Osteoblast (primary cell): Measurements from ENCODE around the gene DLG2. TPM values are rescaled to one million over a fixed set of nuclear protein-coding genes. Genes with fewer than 3 reads are reported as not detected.

ENCODE experiments used
- DNase-seq: peaks from one replicate; pipeline ENCODE4 v3.0.0; 2011; ENCODE audit warnings: low spot score, mixed read lengths; ENCODE audit not compliant: insufficient read length; ENCODE audit errors: missing footprints
- H2AFZ ChIP-seq: 2 replicates; pipeline ENCODE4 v1.6.0; 2011; ENCODE audit warnings: mild to moderate bottlenecking, low read length
- H3K27ac ChIP-seq: 2 replicates; pipeline ENCODE4 v1.5.1; 2011; ENCODE audit warnings: mild to moderate bottlenecking, low read depth, low read length, moderate library complexity
- H3K27me3 ChIP-seq: 2 replicates; pipeline ENCODE4 v1.6.0; 2012; ENCODE audit warnings: mild to moderate bottlenecking, control low read depth, inconsistent platforms, low read length, moderate library complexity; ENCODE audit not compliant: insufficient read depth
- H3K36me3 ChIP-seq: 2 replicates; pipeline ENCODE4 v1.5.1; 2011; ENCODE audit warnings: mild to moderate bottlenecking, low read length, control low read depth, moderate library complexity; ENCODE audit not compliant: insufficient read depth
- H3K4me1 ChIP-seq: 2 replicates; pipeline ENCODE4 v1.5.1; 2011; ENCODE audit warnings: mild to moderate bottlenecking, low read length, control low read depth, moderate library complexity; ENCODE audit not compliant: insufficient read depth
- H3K4me2 ChIP-seq: 2 replicates; pipeline ENCODE4 v1.6.0; 2011; ENCODE audit warnings: mild to moderate bottlenecking, low read length; ENCODE audit not compliant: insufficient read depth
- H3K4me3 ChIP-seq: fragments of 200-600 bp; sonication (generic); 3 replicates; pipeline ENCODE4 v1.5.1; 2012; ENCODE audit warnings: mild to moderate bottlenecking, low read length, inconsistent platforms; ENCODE audit not compliant: insufficient read depth
- H3K79me2 ChIP-seq: 2 replicates; pipeline ENCODE4 v1.6.0; 2012; ENCODE audit warnings: mild to moderate bottlenecking, low read length, control low read depth, inconsistent platforms; ENCODE audit not compliant: insufficient read depth
- H3K9me3 ChIP-seq: 2 replicates; pipeline ENCODE4 v1.5.1; 2011; ENCODE audit warnings: low read depth, low read length, control low read depth
- H4K20me1 ChIP-seq: 2 replicates; pipeline ENCODE4 v1.6.0; 2012; ENCODE audit warnings: mild to moderate bottlenecking, low read length, control low read depth; ENCODE audit not compliant: insufficient read depth
- total RNA-seq: library from RNA; depleted of rRNA; stranded (reverse); fragments of >200 nt; gene quantifications from 2 replicates; pipeline ENCODE4 v1.2.3, GENCODE V29; 2012
- TF ChIP-seq, protein P1 (sequence below): IDR thresholded peaks from 2 replicates; pipeline ENCODE4 v1.5.1; 2011; ENCODE audit warnings: mild to moderate bottlenecking, low read depth, low read length, moderate library complexity; ENCODE audit errors: extremely low read depth

Gene DLG2
- total RNA-seq, 1 donor, result 3.3 TPM

DNA sequence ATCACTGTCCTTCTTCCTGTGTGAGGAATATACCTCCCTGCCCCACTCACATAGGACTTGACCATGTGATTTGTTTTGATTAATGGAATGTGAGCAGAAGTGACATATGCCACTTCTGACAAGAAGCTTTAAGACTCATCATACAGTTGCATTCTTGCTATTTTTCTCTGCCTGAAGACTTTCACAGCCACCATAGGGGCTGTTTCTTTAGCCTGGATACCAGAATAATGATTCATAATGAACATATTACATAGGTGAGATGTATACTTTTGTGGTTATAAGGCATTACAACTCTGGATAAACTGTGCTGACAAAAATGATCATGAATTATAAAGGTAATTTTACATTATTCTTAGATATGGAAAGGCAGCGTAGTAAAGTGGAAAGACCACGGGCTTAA, 798.0 kb downstream of the DLG2 start:
- H3K27ac ChIP-seq, result no peak overlapping the region
- TF ChIP-seq, protein P1, sequence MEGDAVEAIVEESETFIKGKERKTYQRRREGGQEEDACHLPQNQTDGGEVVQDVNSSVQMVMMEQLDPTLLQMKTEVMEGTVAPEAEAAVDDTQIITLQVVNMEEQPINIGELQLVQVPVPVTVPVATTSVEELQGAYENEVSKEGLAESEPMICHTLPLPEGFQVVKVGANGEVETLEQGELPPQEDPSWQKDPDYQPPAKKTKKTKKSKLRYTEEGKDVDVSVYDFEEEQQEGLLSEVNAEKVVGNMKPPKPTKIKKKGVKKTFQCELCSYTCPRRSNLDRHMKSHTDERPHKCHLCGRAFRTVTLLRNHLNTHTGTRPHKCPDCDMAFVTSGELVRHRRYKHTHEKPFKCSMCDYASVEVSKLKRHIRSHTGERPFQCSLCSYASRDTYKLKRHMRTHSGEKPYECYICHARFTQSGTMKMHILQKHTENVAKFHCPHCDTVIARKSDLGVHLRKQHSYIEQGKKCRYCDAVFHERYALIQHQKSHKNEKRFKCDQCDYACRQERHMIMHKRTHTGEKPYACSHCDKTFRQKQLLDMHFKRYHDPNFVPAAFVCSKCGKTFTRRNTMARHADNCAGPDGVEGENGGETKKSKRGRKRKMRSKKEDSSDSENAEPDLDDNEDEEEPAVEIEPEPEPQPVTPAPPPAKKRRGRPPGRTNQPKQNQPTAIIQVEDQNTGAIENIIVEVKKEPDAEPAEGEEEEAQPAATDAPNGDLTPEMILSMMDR, result no peak

DNA sequence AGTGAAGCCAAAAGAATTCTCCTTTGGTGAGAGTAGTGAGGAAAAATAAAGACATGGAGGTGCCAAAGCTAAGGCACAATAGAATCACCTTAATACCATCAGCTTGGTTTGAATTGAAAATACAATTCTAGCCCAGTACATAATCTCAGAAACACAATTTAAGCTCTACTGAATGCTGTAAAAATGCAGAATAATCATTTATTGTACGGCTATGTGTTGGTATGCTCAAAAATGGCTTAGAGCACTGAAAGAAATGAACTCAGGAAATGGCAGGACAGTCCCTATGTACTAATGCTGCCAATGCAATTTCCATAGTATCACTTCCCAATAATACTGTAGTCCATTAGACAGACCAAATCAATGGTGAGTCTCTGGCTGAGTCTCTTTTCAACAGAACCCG, 798.5 kb downstream of the DLG2 start:
- Histone ChIP-seq H4K20me1 (no peaks in the 10 kb centered on the region), H3K4me1 (no peaks in the 10 kb centered on the region), H2AFZ (no peak overlapping the region), H3K27me3 (no peaks in the 10 kb centered on the region), H3K27ac (no peak overlapping the region), H3K79me2 (no peaks in the 10 kb centered on the region), H3K9me3 (no peaks in the 10 kb centered on the region), H3K4me3 (no peak overlapping the region), H3K36me3 (no peaks in the 10 kb centered on the region), H3K4me2 (no peak overlapping the region)
- TF ChIP-seq, protein P1, result no peak
- DNase-seq, result no peak

More for the DNA sequence above, 798.0 kb downstream of the DLG2 start:
- Histone ChIP-seq H3K27me3 (no peaks in the 10 kb centered on the region), H3K4me3 (no peak overlapping the region), H3K36me3 (no peaks in the 10 kb centered on the region), H3K4me1 (no peaks in the 10 kb centered on the region), H3K4me2 (no peak overlapping the region), H4K20me1 (no peaks in the 10 kb centered on the region), H2AFZ (no peak overlapping the region), H3K9me3 (no peaks in the 10 kb centered on the region), H3K79me2 (no peaks in the 10 kb centered on the region)
- no peak for DNase-seq

- TF ChIP-seq, protein P1, result no peak
- H3K79me2 ChIP-seq, result no peaks in the 10 kb centered on the region
These were observed 802.0 kb downstream of the DLG2 start for GRCh38 chr11:84825106-84825660.

GRCh38 chr11:84824624-84825023, 802.5 kb downstream of the DLG2 start:
- Histone ChIP-seq H3K36me3 (no peaks in the 10 kb centered on the region), H3K79me2 (no peaks in the 10 kb centered on the region), H3K27ac (no peak overlapping the region), H3K4me2 (no peak overlapping the region), H2AFZ (no peak overlapping the region), H3K4me1 (no peaks in the 10 kb centered on the region), H3K27me3 (no peaks in the 10 kb centered on the region), H3K9me3 (no peaks in the 10 kb centered on the region), H3K4me3 (no peak overlapping the region), H4K20me1 (no peaks in the 10 kb centered on the region)
- TF ChIP-seq, protein P1, result no peak
- DNase-seq, result no peak

More at GRCh38 chr11:84825106-84825660, 802.0 kb downstream of the DLG2 start:
- H3K36me3 ChIP-seq, result no peaks in the 10 kb centered on the region
- H3K4me1 ChIP-seq, result no peaks in the 10 kb centered on the region
- H3K4me2 ChIP-seq, result no peak overlapping the region
- no peak overlapping the region for H3K27ac ChIP-seq
- H3K9me3 ChIP-seq, result no peaks in the 10 kb centered on the region
- H3K4me3 ChIP-seq, result no peak overlapping the region
- H4K20me1 ChIP-seq, result no peaks in the 10 kb centered on the region
- no peaks in the 10 kb centered on the region for H3K27me3 ChIP-seq
- no peak for DNase-seq
- H2AFZ ChIP-seq, result no peak overlapping the region
